Nephron progenitor cell (in vitro differentiated cells): ENCODE data around the gene LRBA.

Experiments
- DNase-seq: peaks from one replicate; pipeline ENCODE4 v3.0.0; 2021
- H3K27ac Mint-ChIP-seq: 2 replicates; pipeline ENCODE4 v1.8.0; 2021; ENCODE audit warnings: mild to moderate bottlenecking, moderate library complexity, mixed read lengths
- H3K27me3 Mint-ChIP-seq: 2 replicates; pipeline ENCODE4 v1.8.0; 2021; ENCODE audit warnings: mild to moderate bottlenecking, low read depth, mixed read lengths; ENCODE audit not compliant: poor library complexity
- H3K36me3 Mint-ChIP-seq: 2 replicates; pipeline ENCODE4 v1.8.0; 2021; ENCODE audit warnings: low read depth, mixed read lengths
- H3K4me1 Mint-ChIP-seq: 2 replicates; pipeline ENCODE4 v1.8.0; 2021; ENCODE audit warnings: mixed read lengths
- H3K4me3 Mint-ChIP-seq: 2 replicates; pipeline ENCODE4 v1.8.0; 2021; ENCODE audit warnings: mild to moderate bottlenecking, moderate library complexity, mixed read lengths
- H3K9me3 Mint-ChIP-seq: 2 replicates; pipeline ENCODE4 v1.8.0; 2021; ENCODE audit warnings: mild to moderate bottlenecking, moderate library complexity, mixed read lengths
- CTCF ChIP-seq: fragments of 200-600 bp; sonication (generic); IDR thresholded peaks from 2 replicates; pipeline ENCODE4 v1.5.0; 2021; ENCODE audit warnings: antibody characterized with exemption

The LRBA gene

GRCh38 chr4:150262611-150263010 lies 752.5 kb downstream of the LRBA start:
- Mint-ChIP-seq H3K27ac (no peak overlapping the region), H3K9me3 (peaks cover 5% of the 10 kb centered on the region), H3K27me3 (no peaks in the 10 kb centered on the region), H3K4me1 (peaks cover 46% of the 10 kb centered on the region), H3K4me3 (no peak overlapping the region), H3K36me3 (peaks cover 45% of the 10 kb centered on the region)
- no peak for TF ChIP-seq CTCF
- DNase-seq = peak; percentile 23

GRCh38 chr4:150261571-150261970 lies 753.5 kb downstream of the LRBA start:
- Mint-ChIP-seq H3K36me3 (peaks cover 36% of the 10 kb centered on the region), H3K9me3 (peaks cover 4% of the 10 kb centered on the region), H3K27ac (peak overlapping the region; percentile 47), H3K4me1 (peaks cover 53% of the 10 kb centered on the region), H3K4me3 (no peak overlapping the region), H3K27me3 (peaks cover 5% of the 10 kb centered on the region)
- no peak for DNase-seq
- TF ChIP-seq CTCF = no peak

GRCh38 chr4:150259861-150260567 lies 755.1 kb downstream of the LRBA start:
- TF ChIP-seq CTCF = no peak
- no peak overlapping the region for H3K27ac Mint-ChIP-seq
- no peak for DNase-seq
- H3K4me1 Mint-ChIP-seq = peaks cover 63% of the 10 kb centered on the region
- H3K36me3 Mint-ChIP-seq = peaks cover 29% of the 10 kb centered on the region
- peaks cover 14% of the 10 kb centered on the region for H3K27me3 Mint-ChIP-seq
- H3K9me3 Mint-ChIP-seq = no peaks in the 10 kb centered on the region
- no peak overlapping the region for H3K4me3 Mint-ChIP-seq

GRCh38 chr4:150258569-150258968 lies 756.5 kb downstream of the LRBA start:
- no peak for DNase-seq
- H3K4me3 Mint-ChIP-seq = no peak overlapping the region
- H3K9me3 Mint-ChIP-seq = peaks cover 9% of the 10 kb centered on the region
- H3K4me1 Mint-ChIP-seq = peaks cover 69% of the 10 kb centered on the region
- no peak overlapping the region for H3K27ac Mint-ChIP-seq
- H3K27me3 Mint-ChIP-seq = peaks cover 15% of the 10 kb centered on the region
- TF ChIP-seq CTCF = no peak
- peaks cover 36% of the 10 kb centered on the region for H3K36me3 Mint-ChIP-seq

GRCh38 chr4:150256841-150257730 lies 758.0 kb downstream of the LRBA start:
- Mint-ChIP-seq H3K4me1 (peaks cover 72% of the 10 kb centered on the region), H3K27ac (no peak overlapping the region), H3K4me3 (no peak overlapping the region), H3K9me3 (peaks cover 9% of the 10 kb centered on the region), H3K27me3 (peaks cover 17% of the 10 kb centered on the region), H3K36me3 (peaks cover 38% of the 10 kb centered on the region)
- DNase-seq = no peak
- no peak for TF ChIP-seq CTCF
